ENCODE data around the gene CRIP3.

GRCh38 chr6:43277306-43277642 is 31.4 kb downstream of the CRIP3 start:
- TF ChIP-seq, protein P1, sequence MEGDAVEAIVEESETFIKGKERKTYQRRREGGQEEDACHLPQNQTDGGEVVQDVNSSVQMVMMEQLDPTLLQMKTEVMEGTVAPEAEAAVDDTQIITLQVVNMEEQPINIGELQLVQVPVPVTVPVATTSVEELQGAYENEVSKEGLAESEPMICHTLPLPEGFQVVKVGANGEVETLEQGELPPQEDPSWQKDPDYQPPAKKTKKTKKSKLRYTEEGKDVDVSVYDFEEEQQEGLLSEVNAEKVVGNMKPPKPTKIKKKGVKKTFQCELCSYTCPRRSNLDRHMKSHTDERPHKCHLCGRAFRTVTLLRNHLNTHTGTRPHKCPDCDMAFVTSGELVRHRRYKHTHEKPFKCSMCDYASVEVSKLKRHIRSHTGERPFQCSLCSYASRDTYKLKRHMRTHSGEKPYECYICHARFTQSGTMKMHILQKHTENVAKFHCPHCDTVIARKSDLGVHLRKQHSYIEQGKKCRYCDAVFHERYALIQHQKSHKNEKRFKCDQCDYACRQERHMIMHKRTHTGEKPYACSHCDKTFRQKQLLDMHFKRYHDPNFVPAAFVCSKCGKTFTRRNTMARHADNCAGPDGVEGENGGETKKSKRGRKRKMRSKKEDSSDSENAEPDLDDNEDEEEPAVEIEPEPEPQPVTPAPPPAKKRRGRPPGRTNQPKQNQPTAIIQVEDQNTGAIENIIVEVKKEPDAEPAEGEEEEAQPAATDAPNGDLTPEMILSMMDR (IDR thresholded peaks at IDR 0.05), result no peak
- no peak for TF ChIP-seq EP300 (IDR thresholded peaks at IDR 0.05)
